ENCODE measurements around the gene TMEM63C.

TMEM63C gene

GRCh38 chr14:77197988-77198387 lies 16.4 kb downstream of the TMEM63C start:
- DNase-seq (ENCODE audit: low spot score), result no peak

GRCh38 chr14:77198561-77198960 lies 17.0 kb downstream of the TMEM63C start:
- no peak for DNase-seq (ENCODE audit: low spot score)

GRCh38 chr14:77199590-77199989 lies 18.0 kb downstream of the TMEM63C start:
- no peak for DNase-seq (ENCODE audit: low spot score)

GRCh38 chr14:77200406-77200985 lies 18.9 kb downstream of the TMEM63C start:
- DNase-seq (ENCODE audit: low spot score), result no peak

- no peak for DNase-seq (ENCODE audit: low spot score)
These were observed 20.1 kb downstream of the TMEM63C start for GRCh38 chr14:77201696-77202095.

- peak; percentile 69 for DNase-seq (ENCODE audit: low spot score)
These were observed 22.2 kb downstream of the TMEM63C start for GRCh38 chr14:77203611-77204458.

- peak; percentile 60 for DNase-seq (ENCODE audit: low spot score)
These were observed 22.8 kb downstream of the TMEM63C start for GRCh38 chr14:77204459-77204771.

- DNase-seq (ENCODE audit: low spot score), result no peak
These were observed 23.3 kb downstream of the TMEM63C start for GRCh38 chr14:77204907-77205306.

GRCh38 chr14:77205566-77205965 lies 24.0 kb downstream of the TMEM63C start:
- DNase-seq (ENCODE audit: low spot score), result no peak

GRCh38 chr14:77206261-77206824 lies 24.7 kb downstream of the TMEM63C start:
- DNase-seq (ENCODE audit: low spot score), result no peak

GRCh38 chr14:77206877-77207389 lies 25.3 kb downstream of the TMEM63C start:
- no peak for DNase-seq (ENCODE audit: low spot score)

GRCh38 chr14:77208291-77208978 lies 26.8 kb downstream of the TMEM63C start:
- DNase-seq (ENCODE audit: low spot score), result peak; percentile 81

GRCh38 chr14:77208979-77209318 lies 27.4 kb downstream of the TMEM63C start:
- no peak for DNase-seq (ENCODE audit: low spot score)

- no peak for DNase-seq (ENCODE audit: low spot score)
These were observed 30.7 kb downstream of the TMEM63C start for GRCh38 chr14:77212097-77212870.

GRCh38 chr14:77212943-77213678 lies 31.5 kb downstream of the TMEM63C start:
- peak; percentile 43 for DNase-seq (ENCODE audit: low spot score)

GRCh38 chr14:77213679-77214016 lies 32.0 kb downstream of the TMEM63C start:
- DNase-seq (ENCODE audit: low spot score), result no peak

- DNase-seq (ENCODE audit: low spot score), result no peak
These were observed 32.6 kb downstream of the TMEM63C start for GRCh38 chr14:77214216-77214615.

- DNase-seq (ENCODE audit: low spot score), result no peak
These were observed 36.0 kb downstream of the TMEM63C start for GRCh38 chr14:77217551-77217950.

GRCh38 chr14:77219591-77219990 lies 38.0 kb downstream of the TMEM63C start:
- peak; percentile 39 for DNase-seq (ENCODE audit: low spot score)

- DNase-seq (ENCODE audit: low spot score), result no peak
These were observed 38.8 kb downstream of the TMEM63C start for GRCh38 chr14:77220246-77221017.
